Colonic mucosa (tissue), 4 donors: ENCODE data around the gene MYL11. TPM values are rescaled to one million over a fixed set of nuclear protein-coding genes. Genes with fewer than 3 reads are reported as not detected.

Experiments
- DNase-seq: peaks from one replicate; pipeline ENCODE4 v3.0.0-alpha.2; 2020
- H3K27ac ChIP-seq: fragments of 200-600 bp; one replicate; pipeline ENCODE4 v1.8.0; 2021
- H3K27me3 ChIP-seq: fragments of 200-600 bp; one replicate; pipeline ENCODE4 v1.8.0; 2021
- H3K36me3 ChIP-seq: fragments of 200-600 bp; one replicate; pipeline ENCODE4 v1.8.0; 2021
- H3K4me1 ChIP-seq: fragments of 200-600 bp; one replicate; pipeline ENCODE4 v1.8.0; 2021; ENCODE audit warnings: mild to moderate bottlenecking
- H3K4me3 ChIP-seq: fragments of 200-600 bp; one replicate; pipeline ENCODE4 v1.8.0; 2021
- H3K9ac ChIP-seq, 2 donors: one replicate each; pipeline ENCODE4 v1.7.0; 2013; ENCODE audit warnings: control low read depth in 2 of 2, low read depth in 2 of 2, low read length in 2 of 2
- H3K9me3 ChIP-seq: fragments of 200-600 bp; one replicate; pipeline ENCODE4 v1.8.0; 2021
- intact Hi-C: fragments of 100-400 bp; cut with DNase I; formaldehyde crosslinking; loops from one replicate; pipeline ENCODE4 v1.14.1; 2022
- total RNA-seq, 2 donors: library from RNA; stranded (reverse); fragmentation: NEBNext Ultra II Directional in 1 of 2; extraction: Animal tissue kit (Norgen Biotek cat#: 25700) in 1 of 2; gene quantifications; one replicate each; pipeline ENCODE4 v1.2.1, GENCODE V29; 2021
- TF ChIP-seq, protein P1 (sequence below): fragments of 200-600 bp; IDR thresholded peaks from one replicate; pipeline ENCODE4 v1.8.0; 2022; ENCODE audit warnings: antibody characterized with exemption, mild to moderate bottlenecking
- donor health status: healthy.
- donor health status: DM: no; HTN: no; CAD: no.
- donor health status: DM: no; HTN: no; CAD: no.

Gene MYL11
- total RNA-seq, 2 donors from 2014 or later = 1.1 to 2.2 TPM

DNA sequence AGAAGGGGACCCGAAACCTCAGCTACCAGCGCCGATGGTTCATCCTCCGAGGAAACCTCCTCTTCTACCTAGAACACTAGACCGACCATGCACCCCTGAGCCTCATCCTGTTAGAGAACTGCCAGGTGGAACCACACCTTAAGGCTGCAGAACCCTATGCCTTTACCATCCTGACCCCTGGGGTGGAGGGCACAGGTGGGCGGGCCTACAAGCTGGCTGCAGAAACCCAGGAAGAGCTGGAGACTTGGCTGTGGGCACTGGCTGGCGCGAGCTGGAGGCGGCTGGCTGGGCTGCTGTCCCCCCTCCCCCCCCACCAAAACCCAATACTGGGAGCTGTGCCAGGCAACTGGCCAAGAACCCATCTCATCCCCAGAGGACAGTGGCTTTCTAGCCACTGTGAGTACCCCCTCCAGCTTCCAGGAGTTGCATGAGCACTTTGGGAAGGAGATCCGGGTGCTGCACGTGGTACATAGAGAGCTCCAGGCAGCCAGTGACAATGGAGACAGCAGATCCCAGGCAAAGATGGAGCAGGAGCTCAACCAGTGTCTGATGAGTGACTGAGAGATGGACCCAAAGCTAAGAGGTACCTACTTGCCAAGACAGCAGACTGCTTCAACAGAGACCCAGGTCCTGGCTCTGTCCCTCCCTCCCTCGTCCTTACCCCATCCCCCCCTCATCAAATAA is 18.1 kb upstream of the MYL11 start:
- Histone ChIP-seq H3K27ac (peak overlapping the region; percentile 94), H3K27me3 (no peaks in the 10 kb centered on the region), H3K4me1 (peaks cover 7% of the 10 kb centered on the region), H3K36me3 (peaks cover 8% of the 10 kb centered on the region), H3K4me3 (peak overlapping the region; percentile 80), H3K9me3 (no peaks in the 10 kb centered on the region), H3K9ac (peak overlapping the region; percentile 97)
- intact Hi-C loops = loop anchor here (10.0 kb wide), 1 partner anchor 262 kb away; the partner anchor contains the start of genes TBX6 and YPEL3
- peak; percentile 38 for DNase-seq
- TF ChIP-seq, protein P1, sequence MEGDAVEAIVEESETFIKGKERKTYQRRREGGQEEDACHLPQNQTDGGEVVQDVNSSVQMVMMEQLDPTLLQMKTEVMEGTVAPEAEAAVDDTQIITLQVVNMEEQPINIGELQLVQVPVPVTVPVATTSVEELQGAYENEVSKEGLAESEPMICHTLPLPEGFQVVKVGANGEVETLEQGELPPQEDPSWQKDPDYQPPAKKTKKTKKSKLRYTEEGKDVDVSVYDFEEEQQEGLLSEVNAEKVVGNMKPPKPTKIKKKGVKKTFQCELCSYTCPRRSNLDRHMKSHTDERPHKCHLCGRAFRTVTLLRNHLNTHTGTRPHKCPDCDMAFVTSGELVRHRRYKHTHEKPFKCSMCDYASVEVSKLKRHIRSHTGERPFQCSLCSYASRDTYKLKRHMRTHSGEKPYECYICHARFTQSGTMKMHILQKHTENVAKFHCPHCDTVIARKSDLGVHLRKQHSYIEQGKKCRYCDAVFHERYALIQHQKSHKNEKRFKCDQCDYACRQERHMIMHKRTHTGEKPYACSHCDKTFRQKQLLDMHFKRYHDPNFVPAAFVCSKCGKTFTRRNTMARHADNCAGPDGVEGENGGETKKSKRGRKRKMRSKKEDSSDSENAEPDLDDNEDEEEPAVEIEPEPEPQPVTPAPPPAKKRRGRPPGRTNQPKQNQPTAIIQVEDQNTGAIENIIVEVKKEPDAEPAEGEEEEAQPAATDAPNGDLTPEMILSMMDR = no peak

DNA sequence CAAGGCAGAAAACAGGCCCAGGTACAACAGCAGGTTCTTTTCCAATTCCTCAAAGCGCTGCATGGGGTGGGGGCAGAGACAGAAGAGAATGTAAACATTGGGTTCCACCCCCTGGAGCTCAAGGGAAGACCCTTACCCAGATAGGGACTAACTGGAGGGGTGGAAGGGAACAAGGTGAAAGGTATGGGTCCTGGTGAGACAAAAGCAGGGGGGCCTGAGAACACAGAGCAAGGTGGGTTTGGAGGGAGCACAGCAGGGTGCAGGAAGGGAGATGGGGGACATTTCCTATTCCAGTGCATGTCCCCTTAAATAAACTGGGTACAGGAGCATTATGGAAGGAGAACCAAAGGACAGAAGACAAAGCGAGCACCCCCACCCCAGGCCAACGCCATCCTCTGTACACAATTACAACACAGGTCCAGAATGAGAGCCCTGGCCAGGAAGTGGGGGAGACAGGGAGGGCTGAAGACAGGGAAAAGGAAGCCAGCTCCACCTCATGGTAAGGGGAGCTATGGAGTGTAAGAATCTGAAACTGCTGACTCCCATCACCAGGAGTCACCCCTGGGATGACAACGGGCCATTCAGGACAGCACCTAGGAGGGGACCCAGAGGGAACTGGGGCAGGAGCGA is 17.4 kb upstream of the MYL11 start:
- peaks cover 7% of the 10 kb centered on the region for H3K4me1 ChIP-seq
- DNase-seq = no peak
- no peak overlapping the region for H3K4me3 ChIP-seq
- H3K9me3 ChIP-seq = no peaks in the 10 kb centered on the region
- no peak overlapping the region for H3K27ac ChIP-seq
- TF ChIP-seq, protein P1 = no peak
- H3K36me3 ChIP-seq = peaks cover 5% of the 10 kb centered on the region
- intact Hi-C loops = loop anchor here (10.0 kb wide), 1 partner anchor 262 kb away; the partner anchor contains the start of genes TBX6 and YPEL3
- H3K9ac ChIP-seq = peak overlapping the region in 1 of 2 donors; percentile 19
- no peaks in the 10 kb centered on the region for H3K27me3 ChIP-seq

DNA sequence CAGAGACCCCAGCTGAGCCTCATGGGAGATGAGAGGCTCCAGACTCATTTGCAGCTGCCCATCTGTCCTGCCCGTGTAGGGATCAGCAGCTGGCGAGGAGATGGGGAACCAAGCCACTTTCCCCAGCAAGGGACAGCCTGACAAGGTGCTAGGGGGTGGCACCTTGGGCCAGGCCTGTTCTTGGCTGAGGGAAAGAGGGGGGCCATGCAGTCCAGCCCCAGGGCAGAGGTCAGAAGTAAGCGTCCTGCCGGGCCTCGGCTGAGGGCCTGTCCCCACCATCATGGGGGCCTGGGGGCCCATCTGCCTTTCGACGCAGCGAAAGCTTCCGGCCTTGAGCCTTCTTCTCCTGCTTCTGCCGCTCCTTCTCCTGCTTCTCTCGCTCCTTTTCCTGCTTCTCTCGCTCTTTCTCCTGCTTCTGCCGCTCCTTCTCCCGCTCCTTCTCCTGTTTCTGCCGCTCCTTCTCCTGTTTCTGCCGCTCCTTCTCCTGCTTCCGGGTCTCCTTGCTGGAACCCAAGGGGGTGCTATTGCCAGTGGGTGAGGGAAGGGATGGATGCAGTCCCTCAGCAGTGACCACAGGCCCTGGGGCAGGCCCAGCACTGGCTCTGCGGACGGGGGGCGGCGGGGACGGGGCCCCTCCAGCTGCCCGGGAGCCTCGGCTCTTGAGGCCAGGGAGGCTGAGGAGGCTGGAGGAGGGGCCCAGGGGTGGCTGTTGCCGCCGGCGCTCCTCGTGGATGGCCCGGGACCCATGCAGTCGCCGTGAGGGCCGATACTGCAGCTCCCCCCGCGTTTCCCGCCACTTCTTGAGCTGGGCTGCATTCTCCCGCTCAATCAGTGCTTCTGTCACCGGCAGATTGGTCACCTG is 16.7 kb upstream of the MYL11 start:
- H3K27me3 ChIP-seq = no peaks in the 10 kb centered on the region
- DNase-seq = no peak
- no peaks in the 10 kb centered on the region for H3K36me3 ChIP-seq
- H3K4me1 ChIP-seq = peaks cover 7% of the 10 kb centered on the region
- intact Hi-C loops = loop anchor here (10.0 kb wide), 1 partner anchor 263 kb away; the partner anchor contains the start of genes TBX6 and YPEL3
- H3K9ac ChIP-seq = no peak overlapping the region
- no peaks in the 10 kb centered on the region for H3K9me3 ChIP-seq
- no peak overlapping the region for H3K4me3 ChIP-seq
- TF ChIP-seq, protein P1 = no peak
- H3K27ac ChIP-seq = no peak overlapping the region

DNA sequence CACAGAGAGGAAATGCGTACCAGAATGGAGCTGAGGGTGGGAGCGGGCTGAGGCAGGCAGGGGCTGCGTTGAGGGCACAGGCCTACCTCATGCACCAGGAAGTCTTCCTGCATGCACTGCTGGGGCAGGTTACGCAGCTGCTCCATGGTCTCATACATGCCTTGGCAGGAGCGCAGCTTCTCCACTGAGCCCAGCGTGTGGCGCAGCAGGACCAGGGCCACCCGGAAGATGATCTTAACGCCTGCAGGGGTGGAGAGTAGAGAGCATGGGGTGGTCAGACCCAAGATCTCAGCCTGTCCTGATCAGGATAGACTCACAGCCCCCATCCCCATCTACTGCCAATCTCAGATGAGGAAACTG is 16.0 kb upstream of the MYL11 start:
- no peak for DNase-seq
- Histone ChIP-seq H3K9ac (no peak overlapping the region), H3K36me3 (no peaks in the 10 kb centered on the region), H3K4me3 (no peak overlapping the region), H3K27me3 (no peaks in the 10 kb centered on the region), H3K27ac (no peak overlapping the region), H3K9me3 (no peaks in the 10 kb centered on the region), H3K4me1 (peaks cover 7% of the 10 kb centered on the region)
- TF ChIP-seq, protein P1 = no peak
- intact Hi-C loops = loop anchor here (10.0 kb wide), 1 partner anchor 264 kb away; the partner anchor contains the start of genes TBX6 and YPEL3
